MCF 10A (cell line): ENCODE results near the gene SEMA6B. TPM values are rescaled to one million over a fixed set of nuclear protein-coding genes. Genes with fewer than 3 reads are reported as not detected.

Experiments used
- Bru-seq: library from RNA; stranded (reverse); fragments of 400-500 nt; gene quantifications from one replicate; lab custom pipeline; 2021; lab: Mats Ljungman, UMichigan
- BruChase-seq, 2 experiments: library from RNA; stranded (reverse); fragments of 400-500 nt; gene quantifications; one replicate each; lab custom pipeline; 2021; lab: Mats Ljungman, UMichigan
- BruUV-seq: library from RNA; stranded (reverse); fragments of 400-500 nt; replicated peaks from 2 replicates; lab custom pipeline; 2021; lab: Mats Ljungman, UMichigan
- CTCF ChIA-PET: fragments of 300-600 bp; sonication (Branson Sonifier 250); formaldehyde crosslinking; extraction: SDS; loops from one replicate; lab custom pipeline; 2021; ENCODE audit warnings: antibody characterized with exemption, inconsistent platforms; lab: Yijun Ruan, JAX
- POLR2A ChIA-PET: fragments of 300-600, 350-650 bp; sonication (Branson Sonifier 250); formaldehyde crosslinking; extraction: SDS; loops from one replicate; lab custom pipeline; 2020; ENCODE audit warnings: antibody characterized with exemption, inconsistent platforms; lab: Yijun Ruan, JAX
- DNase-seq: peaks from one replicate; pipeline ENCODE4 v3.0.0-alpha.2; 2018; ENCODE audit not compliant: unreplicated experiment
- H3K27ac Mint-ChIP-seq: one replicate; pipeline ENCODE4 v1.8.0; 2022; ENCODE audit warnings: mild to moderate bottlenecking, low read depth, mixed read lengths; ENCODE audit not compliant: unreplicated experiment
- H3K27me3 Mint-ChIP-seq: one replicate; pipeline ENCODE4 v1.8.0; 2022; ENCODE audit warnings: mixed read lengths; ENCODE audit not compliant: insufficient read depth, unreplicated experiment
- H3K36me3 Mint-ChIP-seq: one replicate; pipeline ENCODE4 v1.8.0; 2022; ENCODE audit warnings: mild to moderate bottlenecking, moderate library complexity, mixed read lengths; ENCODE audit not compliant: insufficient read depth, unreplicated experiment
- H3K4me1 Mint-ChIP-seq: one replicate; pipeline ENCODE4 v1.8.0; 2022; ENCODE audit warnings: mixed read lengths; ENCODE audit not compliant: insufficient read depth, unreplicated experiment
- H3K4me3 Mint-ChIP-seq: one replicate; pipeline ENCODE4 v1.8.0; 2022; ENCODE audit warnings: mild to moderate bottlenecking, moderate library complexity, mixed read lengths; ENCODE audit not compliant: unreplicated experiment
- H3K9me3 Mint-ChIP-seq: one replicate; pipeline ENCODE4 v1.8.0; 2022; ENCODE audit warnings: mixed read lengths; ENCODE audit not compliant: unreplicated experiment
- intact Hi-C: fragments of 100-400 bp; cut with micrococcal nuclease; formaldehyde crosslinking; loops from 2 replicates; pipeline ENCODE4 v1.14.1; 2022
- long read RNA-seq: library from polyadenylated mRNA; stranded (forward); transcript quantifications from one replicate; pipeline ENCODE4 v2.0.0, GENCODE V29; 2022
- total RNA-seq: library from RNA; stranded (reverse); gene quantifications from 2 replicates; pipeline ENCODE4 v1.2.3, GENCODE V29; 2022
- TF ChIP-seq, protein P1 (sequence below): fragments of 200-600 bp; IDR thresholded peaks from one replicate; pipeline ENCODE4 v1.8.0; 2022; ENCODE audit warnings: antibody characterized with exemption, mild to moderate bottlenecking; ENCODE audit not compliant: unreplicated experiment

Gene SEMA6B, protein sequence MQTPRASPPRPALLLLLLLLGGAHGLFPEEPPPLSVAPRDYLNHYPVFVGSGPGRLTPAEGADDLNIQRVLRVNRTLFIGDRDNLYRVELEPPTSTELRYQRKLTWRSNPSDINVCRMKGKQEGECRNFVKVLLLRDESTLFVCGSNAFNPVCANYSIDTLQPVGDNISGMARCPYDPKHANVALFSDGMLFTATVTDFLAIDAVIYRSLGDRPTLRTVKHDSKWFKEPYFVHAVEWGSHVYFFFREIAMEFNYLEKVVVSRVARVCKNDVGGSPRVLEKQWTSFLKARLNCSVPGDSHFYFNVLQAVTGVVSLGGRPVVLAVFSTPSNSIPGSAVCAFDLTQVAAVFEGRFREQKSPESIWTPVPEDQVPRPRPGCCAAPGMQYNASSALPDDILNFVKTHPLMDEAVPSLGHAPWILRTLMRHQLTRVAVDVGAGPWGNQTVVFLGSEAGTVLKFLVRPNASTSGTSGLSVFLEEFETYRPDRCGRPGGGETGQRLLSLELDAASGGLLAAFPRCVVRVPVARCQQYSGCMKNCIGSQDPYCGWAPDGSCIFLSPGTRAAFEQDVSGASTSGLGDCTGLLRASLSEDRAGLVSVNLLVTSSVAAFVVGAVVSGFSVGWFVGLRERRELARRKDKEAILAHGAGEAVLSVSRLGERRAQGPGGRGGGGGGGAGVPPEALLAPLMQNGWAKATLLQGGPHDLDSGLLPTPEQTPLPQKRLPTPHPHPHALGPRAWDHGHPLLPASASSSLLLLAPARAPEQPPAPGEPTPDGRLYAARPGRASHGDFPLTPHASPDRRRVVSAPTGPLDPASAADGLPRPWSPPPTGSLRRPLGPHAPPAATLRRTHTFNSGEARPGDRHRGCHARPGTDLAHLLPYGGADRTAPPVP
- total RNA-seq (0.20 and 0.54 TPM in 2 replicates), Bru-seq, nascent RNA (percentile 6 among the genes with signal in this experiment), BruChase-seq, experiment 1, labeled RNA remaining after a 6-hour chase (percentile 11 among the genes with signal in this experiment), BruChase-seq, experiment 2, labeled RNA remaining after a 2-hour chase (percentile 9 among the genes with signal in this experiment)
- long read RNA-seq = 0 reads

DNA sequence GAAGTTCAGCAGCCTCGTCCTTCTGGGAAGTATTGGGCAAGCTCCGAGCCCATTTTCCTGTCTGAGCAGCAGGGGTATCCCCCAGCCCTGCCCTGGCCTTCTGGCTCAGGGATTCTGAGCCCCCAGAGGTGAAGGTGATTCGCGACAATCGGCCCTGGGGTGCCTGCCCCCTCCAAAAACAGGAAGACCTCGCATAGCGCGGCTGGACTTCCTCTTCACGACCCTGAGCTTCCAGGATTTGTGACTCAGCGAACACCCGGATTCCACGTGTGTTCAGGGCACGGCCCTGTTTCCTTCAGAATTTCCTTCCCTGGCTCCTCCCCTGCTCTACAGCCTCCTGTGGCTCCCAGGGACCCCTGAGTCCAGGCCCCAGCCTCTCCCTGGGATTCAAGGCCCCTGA is at the start of gene SEMA6B:
SEMA6B (minus strand) TSS at position 116 of the 400 bp plus-strand sequence. CDS start 1,227 bp downstream, outside the sequence.
- Mint-ChIP-seq H3K4me1 (no peaks in the 10 kb centered on the region), H3K9me3 (no peaks in the 10 kb centered on the region), H3K36me3 (peaks cover 7% of the 10 kb centered on the region), H3K27ac (no peak within 1 kb of the TSS), H3K27me3 (no peaks in the 10 kb centered on the region), H3K4me3 (no peak within 1 kb of the TSS)
- DNase-seq = no peak
- TF ChIP-seq, protein P1, sequence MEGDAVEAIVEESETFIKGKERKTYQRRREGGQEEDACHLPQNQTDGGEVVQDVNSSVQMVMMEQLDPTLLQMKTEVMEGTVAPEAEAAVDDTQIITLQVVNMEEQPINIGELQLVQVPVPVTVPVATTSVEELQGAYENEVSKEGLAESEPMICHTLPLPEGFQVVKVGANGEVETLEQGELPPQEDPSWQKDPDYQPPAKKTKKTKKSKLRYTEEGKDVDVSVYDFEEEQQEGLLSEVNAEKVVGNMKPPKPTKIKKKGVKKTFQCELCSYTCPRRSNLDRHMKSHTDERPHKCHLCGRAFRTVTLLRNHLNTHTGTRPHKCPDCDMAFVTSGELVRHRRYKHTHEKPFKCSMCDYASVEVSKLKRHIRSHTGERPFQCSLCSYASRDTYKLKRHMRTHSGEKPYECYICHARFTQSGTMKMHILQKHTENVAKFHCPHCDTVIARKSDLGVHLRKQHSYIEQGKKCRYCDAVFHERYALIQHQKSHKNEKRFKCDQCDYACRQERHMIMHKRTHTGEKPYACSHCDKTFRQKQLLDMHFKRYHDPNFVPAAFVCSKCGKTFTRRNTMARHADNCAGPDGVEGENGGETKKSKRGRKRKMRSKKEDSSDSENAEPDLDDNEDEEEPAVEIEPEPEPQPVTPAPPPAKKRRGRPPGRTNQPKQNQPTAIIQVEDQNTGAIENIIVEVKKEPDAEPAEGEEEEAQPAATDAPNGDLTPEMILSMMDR = no peak
- BruUV-seq = no TSS peak
- POLR2A ChIA-PET = no interaction called here
- intact Hi-C loops = no loop called here
- CTCF ChIA-PET = interaction anchor here (0.6 to 2.4 kb wide), 7 partner anchors 7 to 77 kb away, joined by 3 to 14 read pairs (median 9); no protein-coding TSS in a partner anchor

DNA sequence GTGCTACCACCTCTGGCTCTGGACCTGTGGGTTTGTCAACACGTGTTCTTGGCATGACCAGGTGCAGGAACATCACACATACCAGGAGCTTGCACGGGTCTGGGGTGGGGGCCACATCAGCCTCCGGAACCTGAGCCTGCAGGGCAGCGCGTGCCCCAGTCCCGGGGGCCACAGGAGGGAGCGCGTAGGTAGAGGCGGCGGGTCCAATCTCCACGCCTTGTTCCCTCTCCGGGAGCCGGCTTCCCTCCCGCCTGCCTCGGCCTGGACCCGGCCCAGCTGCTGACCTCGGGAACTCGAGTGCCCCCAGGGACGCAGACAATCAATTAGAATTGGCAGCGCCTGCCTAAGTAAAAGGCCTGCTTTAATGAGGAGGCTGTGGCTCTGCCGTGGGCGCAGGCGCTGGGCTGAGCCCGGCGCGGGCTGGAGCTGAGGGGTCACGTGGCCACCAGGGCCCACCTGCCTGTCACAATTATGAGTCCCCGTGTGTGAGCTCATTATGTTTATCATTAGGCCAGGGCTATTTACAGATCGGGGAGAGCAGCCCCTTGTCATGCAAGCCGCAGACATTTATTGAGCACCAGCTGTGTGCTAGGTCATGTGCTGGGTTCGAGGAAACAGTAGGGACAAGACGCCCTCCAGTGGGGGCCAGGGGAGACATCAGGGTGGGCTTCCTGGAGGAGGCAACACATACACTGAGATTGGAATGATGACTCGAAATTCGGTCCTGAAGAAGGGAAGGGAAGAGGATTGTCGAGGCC is 47.6 kb upstream of the SEMA6B start:
- DNase-seq = no peak
- Mint-ChIP-seq H3K27ac (no peak overlapping the region), H3K4me3 (no peak overlapping the region), H3K27me3 (peaks cover 16% of the 10 kb centered on the region), H3K4me1 (no peaks in the 10 kb centered on the region), H3K36me3 (no peaks in the 10 kb centered on the region), H3K9me3 (no peaks in the 10 kb centered on the region)
- no TSS peak for BruUV-seq
- ChIA-PET POLR2A (interaction anchor here (1.2 kb wide), 1 partner anchor 68 kb away, joined by 3 read pairs; no protein-coding TSS in a partner anchor), CTCF (interaction anchor here (0.6 to 2.1 kb wide), 3 partner anchors 29 to 195 kb away, joined by 3 to 7 read pairs (median 7); no protein-coding TSS in a partner anchor)
- TF ChIP-seq, protein P1 = no peak
- intact Hi-C loops = no loop called here

DNA sequence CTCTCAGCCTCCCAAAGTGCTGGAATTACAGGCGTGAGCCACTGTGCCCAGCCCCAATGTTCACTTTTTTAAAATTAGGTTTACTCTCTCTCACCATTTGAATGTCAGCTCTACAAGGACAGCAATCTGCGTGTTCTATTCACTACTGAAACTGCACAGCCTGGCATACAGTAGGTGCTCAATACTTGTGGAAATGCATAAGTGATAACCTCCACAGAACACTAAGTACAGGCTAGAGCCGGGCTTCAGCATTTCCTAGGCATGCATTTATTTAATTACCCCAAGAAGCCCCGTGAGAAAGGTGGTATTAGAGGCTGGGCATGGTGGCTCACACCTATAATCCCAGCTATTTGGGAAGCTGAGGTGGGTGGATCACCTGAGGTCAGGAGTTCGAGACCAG is 46.7 kb upstream of the SEMA6B start:
- Mint-ChIP-seq H3K36me3 (no peaks in the 10 kb centered on the region), H3K27me3 (peaks cover 13% of the 10 kb centered on the region), H3K27ac (no peak overlapping the region), H3K4me3 (no peak overlapping the region), H3K4me1 (no peaks in the 10 kb centered on the region), H3K9me3 (no peaks in the 10 kb centered on the region)
- ChIA-PET POLR2A (no interaction called here), CTCF (interaction anchor here (1.5 to 2.1 kb wide), 2 partner anchors 29 to 30 kb away, joined by 7 read pairs; no protein-coding TSS in a partner anchor)
- BruUV-seq = no TSS peak
- TF ChIP-seq, protein P1 = no peak
- DNase-seq = no peak
- intact Hi-C loops = no loop called here
